HG03045 (cell line): ENCODE data around the gene MYG1.
"Not testable (repeated sequence)": the region's sequence is repeated elsewhere in the genome, so short reads cannot be mapped to it uniquely, and the experiment has no call there.

ENCODE experiments used
- ATAC-seq: cut with Tn5 transposase; IDR thresholded peaks from one replicate; pipeline ENCODE4 v1.9.1; 2021; ENCODE audit warnings: mild to moderate bottlenecking, moderate library complexity; ENCODE audit not compliant: unreplicated experiment

MYG1 gene

DNA sequence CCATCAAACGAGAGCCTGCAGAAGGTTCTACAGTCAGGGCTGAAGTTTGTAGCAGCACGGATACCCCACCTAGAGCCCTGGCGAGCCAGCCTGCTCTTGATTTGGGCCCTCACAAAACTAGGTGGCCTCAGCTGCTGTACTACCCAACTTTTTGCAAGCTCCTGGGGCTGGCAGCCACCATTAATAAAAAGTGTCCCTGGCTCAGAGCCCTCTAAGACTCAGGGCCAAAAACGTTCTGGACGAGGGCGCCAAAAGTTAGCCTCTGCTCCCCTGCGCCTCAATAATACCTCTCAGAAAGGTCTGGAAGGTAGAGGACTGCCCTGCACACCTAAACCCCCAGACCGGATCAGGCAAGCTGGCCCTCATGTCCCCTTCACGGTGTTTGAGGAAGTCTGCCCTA, 13.0 kb upstream of the MYG1 start:
- ATAC-seq: no peak

DNA sequence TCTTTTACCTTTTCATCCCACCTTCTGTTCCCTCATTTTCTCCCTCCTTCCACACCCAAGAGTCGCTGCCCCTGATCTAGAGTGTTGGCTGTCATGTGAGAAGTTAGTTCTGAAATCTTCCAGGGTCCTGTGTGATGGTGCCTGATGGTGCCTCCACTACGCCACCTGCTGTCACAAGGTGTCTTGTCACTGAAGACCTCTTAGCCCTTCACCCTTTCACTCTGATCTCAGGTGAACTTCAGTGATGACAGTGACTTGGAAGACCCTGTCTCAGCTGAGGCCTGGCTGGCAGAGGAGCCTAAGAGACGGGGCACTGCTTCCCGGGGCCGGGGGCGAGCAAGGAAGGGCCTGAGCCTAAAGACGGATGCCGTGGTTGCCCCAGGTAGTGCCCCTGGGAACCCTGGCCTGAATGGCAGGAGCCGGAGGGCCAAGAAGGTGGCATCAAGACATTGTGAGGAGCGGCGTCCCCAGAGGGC, 11.7 kb upstream of the MYG1 start:
- peak; percentile 49 for ATAC-seq

DNA sequence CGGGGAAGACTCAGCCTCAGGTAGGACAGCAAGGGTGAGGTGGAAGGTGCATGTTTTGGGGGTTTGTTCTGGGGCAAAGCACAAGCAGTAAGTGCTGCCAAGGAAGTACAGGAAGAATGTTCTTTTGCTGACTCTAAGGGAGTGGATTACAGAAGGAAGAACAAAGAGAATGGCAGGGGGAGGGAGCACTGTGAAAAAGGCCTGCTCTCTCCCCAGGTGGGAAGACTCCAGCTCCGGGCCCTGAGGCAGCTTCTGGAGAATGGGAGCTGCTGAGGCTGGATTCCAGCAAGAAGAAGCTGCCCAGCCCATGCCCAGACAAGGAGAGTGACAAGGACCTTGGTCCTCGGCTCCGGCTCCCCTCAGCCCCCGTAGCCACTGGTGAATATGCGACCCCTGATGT, 11.2 kb upstream of the MYG1 start:
- no peak for ATAC-seq

DNA sequence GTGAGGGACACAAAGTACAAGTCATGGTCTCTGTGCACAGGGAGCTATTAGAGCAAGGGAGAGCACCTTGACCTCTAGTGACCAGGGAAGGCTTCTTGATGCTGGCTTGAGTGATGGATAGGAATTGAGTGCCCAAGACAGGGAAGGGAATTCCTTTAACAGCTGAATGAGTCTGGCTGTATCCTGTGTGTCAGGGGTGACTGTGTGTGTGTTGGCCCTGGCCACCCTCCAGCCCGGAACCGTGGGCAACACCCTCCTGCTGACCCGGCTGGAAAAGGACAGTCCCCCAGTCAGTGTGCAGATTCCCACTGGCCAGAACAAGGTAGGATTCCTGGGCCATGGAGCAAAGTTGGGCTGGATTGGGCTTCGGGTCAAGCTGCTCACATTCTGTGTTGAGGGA, 9.6 kb upstream of the MYG1 start:
- ATAC-seq: no peak

DNA sequence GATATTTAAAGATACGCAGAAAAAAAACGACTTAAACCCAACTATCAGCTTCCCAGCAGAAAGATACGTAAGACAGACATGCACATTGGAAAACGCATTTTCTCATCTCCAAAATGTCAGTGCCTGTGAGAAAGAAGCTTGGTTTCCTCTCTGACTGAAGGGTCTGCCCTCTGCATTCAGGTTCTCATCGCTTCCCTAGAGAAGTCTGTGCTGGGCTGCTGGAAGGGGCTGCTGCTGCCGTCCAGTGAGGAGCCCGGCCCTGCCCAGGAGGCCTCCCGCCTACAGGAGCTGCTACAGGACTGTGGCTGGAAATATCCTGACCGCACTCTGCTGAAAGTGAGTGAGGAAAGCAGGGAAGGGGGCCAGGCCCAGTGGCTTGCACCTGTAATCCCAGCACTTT, 8.8 kb upstream of the MYG1 start:
- no peak for ATAC-seq

DNA sequence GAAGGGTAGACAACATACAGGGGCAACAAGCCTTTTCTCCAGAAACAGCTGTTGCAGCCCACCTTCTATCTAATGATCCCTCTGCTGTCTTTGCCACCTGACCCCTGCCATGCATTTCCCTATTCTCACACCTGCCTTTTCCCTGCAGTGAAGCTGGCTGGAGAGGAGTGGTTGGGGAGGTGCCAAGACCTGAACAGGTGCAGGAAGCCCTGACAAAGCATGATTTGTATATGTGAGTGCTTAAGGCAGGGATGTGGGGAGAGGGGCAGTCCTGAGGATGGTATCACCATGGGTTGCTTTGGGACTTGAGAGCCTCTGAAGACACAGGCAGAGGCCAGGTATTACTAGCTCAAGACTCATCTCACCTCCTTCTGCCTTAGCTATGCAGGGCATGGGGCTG, 7.1 kb upstream of the MYG1 start:
- ATAC-seq: no peak

DNA sequence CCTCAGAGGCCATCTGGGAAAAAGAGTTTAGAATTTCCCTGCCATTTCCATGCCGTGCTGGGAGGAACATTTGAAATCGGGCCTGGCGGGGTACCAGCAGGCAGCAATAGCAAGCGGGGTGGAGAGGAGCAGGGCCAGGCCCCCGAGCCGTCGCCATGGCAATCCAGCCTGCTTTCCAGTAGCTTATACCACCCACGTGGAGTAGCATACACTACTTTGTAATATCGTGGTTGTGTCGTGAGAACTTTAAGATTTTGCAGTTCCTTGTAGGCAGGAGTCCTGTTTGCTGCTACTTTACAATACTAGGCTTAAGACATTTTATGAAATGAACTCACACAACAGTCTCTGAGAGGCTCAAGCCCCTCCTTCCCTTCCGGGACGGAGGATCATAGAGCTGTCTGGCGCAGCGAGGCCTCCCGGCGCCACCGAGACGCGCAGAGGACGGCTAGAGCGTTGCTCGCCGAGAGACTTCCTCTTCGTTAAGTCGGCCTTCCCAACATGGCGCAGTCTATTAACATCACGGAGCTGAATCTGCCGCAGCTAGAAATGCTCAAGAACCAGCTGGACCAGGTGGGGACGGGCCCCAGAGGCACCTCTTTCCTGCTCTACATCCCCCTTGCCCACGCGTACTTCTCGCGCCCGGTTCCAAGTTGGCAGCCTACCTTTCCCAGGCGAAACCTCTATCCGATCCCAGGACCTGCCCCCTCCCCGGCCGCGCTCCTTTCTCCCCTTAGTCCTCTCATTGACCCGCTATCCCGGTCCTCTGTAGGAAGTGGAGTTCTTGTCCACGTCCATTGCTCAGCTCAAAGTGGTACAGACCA, 4.2 kb upstream of the MYG1 start, which contains the start of gene PFDN5:
Gene PFDN5, plus strand, starts transcription at position 473 of the 821 bp plus-strand sequence. Its CDS starts 26 bp downstream, at position 499.
- ATAC-seq: peak; percentile 83

DNA sequence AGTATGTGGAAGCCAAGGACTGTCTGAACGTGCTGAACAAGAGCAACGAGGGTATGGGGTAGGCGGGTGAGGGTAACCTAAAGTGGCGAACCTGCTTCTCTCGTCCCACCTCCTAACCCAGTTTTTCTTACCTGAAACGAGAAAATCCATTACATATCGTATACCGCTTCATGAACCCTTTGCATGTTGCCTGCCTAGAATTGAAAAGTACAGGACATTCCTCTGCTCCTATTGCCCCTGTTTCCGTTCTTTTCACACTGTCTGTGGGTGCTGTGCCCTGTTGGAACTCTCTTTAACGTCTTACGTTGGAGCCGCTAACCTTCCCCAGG, 3.6 kb upstream of the MYG1 start:
- ATAC-seq: no peak

DNA sequence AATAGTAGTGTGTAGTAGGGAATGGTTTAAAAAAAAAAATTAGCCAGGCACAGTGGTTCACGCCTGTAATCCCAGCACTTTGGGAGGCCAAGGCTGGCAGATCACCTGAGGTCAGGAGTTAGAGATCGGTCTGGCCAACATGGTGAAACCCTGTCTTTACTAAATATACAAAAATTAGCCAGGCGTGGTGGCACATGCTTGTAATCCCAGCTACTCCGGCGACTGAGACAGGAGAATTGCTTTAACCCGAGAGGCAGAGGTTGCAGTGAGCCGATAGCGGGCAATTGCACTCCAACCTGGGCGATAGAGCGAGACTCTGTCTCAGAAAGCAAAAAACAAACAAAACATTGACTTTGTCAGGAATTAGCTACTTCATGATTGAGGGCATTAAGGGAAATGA, 2.4 kb upstream of the MYG1 start:
- ATAC-seq: not testable (repeated sequence)

DNA sequence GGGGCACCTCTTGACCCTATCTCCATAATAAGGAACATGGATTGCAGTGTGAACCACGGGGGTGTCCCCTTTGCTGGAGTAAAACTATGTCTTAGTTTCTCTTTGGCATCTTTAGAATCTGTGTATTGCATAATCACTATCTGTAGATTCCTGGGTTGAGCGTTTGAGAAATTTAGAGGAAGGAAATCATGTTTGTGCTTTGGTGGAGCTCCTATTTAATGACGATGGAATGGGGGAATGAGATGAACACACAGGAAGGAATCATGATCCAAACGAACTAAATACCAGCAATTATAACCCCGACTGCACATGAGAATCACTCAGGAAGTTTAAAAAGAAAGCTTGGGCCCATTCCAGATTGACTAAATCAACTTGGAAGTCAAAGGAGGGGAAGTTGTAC, 1.3 kb upstream of the MYG1 start:
- no peak for ATAC-seq

DNA sequence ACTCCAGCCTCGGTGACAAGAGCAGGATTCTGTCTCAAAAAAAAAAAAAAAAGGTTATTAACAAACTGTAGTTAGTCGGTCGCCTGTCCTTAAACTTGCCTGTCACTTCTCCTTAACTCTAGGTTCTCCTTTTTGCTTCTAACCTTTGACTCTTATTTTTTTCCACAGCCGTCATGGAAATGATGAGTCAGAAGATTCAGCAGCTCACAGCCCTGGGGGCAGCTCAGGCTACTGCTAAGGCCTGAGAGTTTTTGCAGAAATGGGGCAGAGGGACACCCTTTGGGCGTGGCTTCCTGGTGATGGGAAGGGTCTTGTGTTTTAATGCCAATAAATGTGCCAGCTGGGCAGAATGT, 418 bp upstream of the MYG1 start:
- no peak for ATAC-seq

DNA sequence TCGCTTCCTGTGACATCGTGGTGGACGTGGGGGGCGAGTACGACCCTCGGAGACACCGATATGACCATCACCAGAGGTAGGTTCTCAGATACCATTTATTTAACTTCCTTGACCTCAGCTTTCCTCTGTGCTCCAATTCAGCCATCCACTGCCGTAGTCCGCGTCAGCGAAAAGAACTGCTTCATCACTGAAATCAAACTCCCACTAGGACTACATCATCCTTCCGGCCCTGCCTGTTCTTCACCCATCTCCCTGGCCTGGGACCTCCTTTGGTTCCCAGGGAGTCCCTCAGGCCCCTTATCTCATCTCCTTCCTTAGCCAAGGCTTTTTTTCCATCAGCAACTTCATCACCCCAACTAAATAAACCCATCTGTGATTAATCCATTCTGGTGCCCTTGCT, 692 bp downstream of the MYG1 start:
- ATAC-seq: no peak

DNA sequence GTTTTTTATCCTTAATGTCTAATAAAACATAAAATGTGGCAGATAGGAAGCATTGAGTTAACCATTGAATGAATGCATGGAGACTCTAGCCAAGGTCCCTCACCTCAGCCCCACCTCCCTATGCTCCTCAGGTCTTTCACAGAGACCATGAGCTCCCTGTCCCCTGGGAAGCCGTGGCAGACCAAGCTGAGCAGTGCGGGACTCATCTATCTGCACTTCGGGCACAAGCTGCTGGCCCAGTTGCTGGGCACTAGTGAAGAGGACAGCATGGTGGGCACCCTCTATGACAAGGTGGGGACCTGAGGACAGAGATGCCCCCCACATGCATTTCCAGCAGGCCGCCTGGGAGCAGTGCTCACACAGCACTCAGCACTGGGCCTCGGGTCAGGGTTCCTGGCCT, 3.4 kb downstream of the MYG1 start:
- ATAC-seq: no peak

DNA sequence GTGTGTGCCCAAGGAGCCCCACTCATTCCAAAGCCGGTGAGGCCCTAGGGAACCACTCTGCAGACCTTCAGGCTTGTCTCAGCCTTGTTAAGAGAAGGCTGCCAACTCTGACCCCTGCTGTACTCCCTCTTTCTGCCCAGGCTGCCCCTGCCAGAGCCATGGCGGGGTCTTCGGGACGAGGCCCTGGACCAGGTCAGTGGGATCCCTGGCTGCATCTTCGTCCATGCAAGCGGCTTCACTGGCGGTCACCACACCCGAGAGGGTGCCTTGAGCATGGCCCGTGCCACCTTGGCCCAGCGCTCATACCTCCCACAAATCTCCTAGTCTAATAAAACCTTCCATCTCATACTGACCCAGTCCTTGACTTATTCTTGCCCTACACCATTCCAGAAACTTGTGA, 7.3 kb downstream of the MYG1 start:
- no peak for ATAC-seq

DNA sequence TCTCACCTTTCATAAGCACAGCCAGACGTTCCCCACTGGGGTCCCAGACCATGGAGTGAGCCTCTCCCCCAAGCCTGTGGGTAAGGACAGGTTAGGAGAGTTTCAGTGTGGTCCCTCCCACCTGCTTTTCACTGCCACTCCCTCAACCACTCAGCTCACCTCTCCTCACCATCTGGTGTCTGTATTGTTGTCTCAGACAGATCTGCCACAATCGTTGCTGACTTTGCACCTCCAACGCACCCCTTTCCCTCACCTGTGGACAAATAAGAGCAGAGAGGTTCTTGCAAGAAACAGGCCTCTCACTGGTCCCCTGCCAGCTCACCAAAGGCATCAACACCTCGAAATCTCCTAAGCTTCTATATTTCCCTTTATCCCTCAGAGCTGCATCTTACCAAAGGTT, 8.8 kb downstream of the MYG1 start:
- ATAC-seq: no peak

DNA sequence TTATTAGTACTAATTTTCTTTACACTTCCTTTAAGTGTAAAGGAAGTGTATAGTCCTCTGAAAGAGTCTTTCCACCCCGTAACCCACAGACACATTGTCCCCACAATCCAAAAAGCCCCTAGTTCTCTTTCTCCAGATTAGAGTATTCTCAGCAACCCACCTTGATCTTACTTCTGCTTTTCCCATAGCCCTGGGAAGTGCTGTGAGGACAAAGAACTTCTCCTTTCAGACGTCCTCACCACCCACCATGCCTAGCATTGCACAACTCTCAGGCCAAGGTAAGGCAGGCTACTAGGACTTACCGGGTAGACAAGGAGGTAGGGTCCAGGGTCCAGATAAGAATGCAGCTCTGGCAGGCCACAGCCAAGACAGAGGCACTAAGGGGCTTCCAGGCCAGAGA, 14.5 kb downstream of the MYG1 start:
- ATAC-seq: no peak

DNA sequence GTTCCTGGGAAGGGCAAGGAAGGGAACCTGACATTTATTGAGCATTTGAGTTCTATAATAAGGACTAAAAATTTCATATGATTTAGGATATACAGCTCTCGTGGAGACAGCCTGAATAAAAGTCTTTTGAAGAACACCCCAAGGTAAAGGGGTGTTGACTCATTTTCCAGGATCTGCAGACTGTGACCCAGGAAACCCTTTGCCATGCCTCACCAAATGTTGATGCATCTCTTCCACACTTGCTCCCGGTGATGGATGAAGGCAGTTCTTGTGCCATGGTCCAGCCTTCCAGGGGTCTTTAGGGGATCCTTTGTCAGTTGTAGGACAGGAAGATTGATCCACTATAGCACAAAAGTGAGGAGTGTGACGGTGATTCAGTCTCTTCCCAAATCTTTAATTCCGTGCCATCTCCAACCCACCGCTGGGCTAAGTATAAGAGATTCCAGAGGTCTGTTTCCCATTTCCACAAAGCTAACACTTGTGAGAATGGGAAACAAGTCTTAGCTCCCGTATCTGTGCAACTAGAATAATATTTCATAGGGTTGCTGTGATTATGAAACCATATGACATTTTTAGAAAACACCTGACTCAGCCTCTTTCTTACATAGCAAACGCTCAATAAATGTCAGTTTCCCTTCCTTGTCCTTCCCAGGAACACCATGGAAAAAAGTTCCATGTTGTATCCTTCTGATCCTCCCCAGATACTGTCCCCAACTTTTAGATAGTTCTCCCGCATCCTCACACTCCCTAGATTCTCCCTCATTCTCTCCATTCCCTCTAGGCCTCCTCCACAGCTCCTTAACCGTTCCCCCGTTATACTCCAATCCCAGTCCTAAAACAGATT, 21.1 kb downstream of the MYG1 start:
- ATAC-seq: no peak

DNA sequence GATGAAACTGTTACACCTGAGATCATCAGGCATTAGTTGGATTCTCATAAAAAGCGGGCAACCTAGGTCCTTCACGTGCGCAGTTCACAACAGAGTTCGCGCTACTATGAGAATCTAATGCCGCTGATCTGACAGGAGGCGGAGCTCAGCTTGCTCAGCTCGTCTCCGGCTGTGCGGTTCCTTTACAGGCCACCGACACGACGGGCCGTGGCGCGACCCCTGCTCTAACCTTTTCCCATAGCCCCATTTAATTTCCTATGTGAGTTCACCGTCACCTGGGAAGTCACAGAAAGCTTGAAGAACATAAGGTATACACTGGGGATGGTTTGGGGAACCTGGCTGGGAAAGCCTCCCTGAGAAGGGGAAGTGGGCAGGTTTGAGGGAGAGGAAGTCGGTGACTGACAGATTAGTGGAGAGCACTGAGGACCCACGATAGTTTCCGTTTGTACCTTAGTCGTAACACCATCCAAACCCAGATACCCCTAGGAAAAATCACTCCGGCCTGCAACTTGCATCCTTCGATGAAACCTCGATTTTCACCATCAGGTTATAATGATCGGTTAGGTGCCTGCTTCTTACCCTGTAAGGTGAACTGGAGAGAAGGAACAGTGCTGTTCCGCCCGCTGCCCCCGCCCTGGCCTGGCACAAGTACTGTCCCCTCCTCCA, 24.8 kb downstream of the MYG1 start:
- ATAC-seq: peak; percentile 32

DNA sequence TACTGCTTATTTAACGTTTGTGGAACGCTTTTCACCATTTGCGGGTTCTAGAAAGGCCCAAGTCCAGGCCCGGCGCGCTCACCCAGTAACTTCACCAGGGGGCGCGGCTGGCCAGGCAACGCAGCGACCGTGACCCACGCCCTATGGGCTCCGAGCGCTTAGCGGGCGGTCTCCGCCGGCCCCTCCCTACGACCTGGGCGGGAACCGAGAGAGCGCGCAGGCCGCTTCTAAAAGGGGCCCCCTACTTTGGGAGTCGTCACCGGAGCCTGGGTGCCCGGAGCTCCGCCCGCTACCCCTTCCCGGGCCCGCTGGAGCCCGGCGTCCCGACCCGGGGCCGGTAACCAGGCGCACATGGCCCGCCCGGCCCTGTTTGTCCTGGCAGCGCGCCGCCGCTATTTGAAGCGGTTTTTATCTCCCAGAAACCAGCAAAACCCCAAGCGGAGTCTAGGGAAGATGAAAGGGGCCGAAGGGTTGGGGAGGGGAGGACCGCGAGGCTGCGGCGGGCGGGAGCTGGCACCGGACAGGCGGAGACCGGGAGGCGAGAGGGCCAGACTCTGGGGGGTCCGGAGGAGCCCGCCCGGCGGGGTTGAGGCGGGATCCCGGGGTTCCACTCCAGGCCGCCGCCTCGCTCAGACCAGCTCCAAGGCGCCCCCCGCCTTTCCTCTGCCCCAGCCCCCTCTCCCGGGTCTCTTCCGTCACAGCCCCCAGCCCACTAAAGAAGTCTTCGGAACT, 25.4 kb downstream of the MYG1 start:
- ATAC-seq: peak; percentile 65

DNA sequence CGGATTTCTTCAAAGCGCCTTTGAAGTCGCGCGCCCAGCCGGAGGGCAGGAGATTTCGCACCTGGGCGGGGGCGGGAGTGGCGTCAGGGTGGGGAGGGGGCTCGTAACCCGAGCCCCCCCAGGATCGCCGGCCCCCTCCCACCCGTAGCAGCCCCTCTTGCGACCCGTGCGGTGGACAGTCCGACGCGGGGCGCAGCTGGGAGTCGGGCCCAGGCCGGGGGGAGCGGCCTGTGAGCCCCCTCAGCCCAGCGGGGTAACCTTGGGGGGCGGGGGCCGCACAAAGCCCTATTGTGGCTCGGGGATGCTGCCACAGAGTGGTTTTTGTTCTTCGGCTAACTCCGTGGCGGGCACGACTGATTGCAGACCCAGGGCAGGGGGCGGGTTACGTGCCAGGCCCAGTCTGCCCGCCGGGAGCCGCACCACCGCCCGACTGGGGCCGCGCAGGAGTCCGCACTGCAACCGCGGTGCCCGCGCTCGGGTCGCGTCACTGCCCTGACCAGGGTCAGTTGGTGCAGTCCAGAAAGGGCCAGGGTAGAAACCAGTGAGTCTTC, 26.1 kb downstream of the MYG1 start:
- ATAC-seq: no peak
